Measurements from ENCODE around the gene SPRING1. TPM values are rescaled to one million over a fixed set of nuclear protein-coding genes. Genes with fewer than 3 reads are reported as not detected.

Gene SPRING1
- total and polyA plus RNA-seq, 9 donors: 5.0 to 19.7 (median 11.6) TPM

DNA sequence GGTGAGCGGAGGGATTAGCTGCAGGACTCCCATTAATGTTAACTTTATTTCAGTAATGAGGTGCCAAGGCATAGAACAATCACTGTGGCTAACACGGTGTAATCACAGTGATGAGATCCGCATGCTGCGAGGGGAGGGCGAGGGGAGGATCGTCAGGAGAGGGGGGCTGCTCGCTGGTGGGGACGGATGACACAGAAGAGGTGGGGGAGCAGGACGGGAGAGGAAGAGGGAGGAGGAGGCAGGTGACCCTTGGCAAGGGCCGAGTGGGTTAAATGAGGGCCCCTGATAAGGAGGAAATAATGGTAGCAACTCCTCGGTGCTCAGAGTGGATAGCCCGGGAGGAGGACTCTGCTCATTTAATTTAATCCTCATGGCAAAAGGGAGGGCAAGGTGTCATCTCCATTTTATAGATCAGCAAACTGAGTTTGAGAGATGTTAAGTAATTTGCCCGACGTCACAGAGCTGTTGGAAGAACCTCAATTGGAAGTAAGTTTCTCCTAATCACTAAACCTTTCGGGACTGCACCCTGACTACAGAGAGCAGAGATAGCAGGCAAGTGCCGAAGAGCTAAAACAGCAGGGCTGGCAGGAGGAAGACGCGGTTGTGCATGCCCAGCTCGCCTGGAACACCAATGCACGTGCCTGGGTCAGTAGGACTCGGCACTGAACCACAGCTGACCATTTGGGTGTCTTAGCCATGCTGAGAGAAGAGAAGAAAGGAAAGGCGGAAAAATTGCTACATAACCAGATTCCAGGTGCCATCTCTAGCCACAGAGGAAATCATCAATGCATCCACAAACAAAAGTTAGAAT is 43.0 kb downstream of the SPRING1 start:
- no peak overlapping the region for H3K27ac ChIP-seq
- H3K27me3 ChIP-seq: no peaks in the 10 kb centered on the region
- peaks cover 2% of the 10 kb centered on the region for H3K4me1 ChIP-seq (ENCODE audit: insufficient read depth)
- no peaks in the 10 kb centered on the region for H3K36me3 ChIP-seq
- DNase-seq: no peak
- TF ChIP-seq POLR2A (IDR thresholded peaks at IDR 0.05) (no peak), EP300 (IDR thresholded peaks at IDR 0.05) (no peak)
- TF ChIP-seq, protein P1, sequence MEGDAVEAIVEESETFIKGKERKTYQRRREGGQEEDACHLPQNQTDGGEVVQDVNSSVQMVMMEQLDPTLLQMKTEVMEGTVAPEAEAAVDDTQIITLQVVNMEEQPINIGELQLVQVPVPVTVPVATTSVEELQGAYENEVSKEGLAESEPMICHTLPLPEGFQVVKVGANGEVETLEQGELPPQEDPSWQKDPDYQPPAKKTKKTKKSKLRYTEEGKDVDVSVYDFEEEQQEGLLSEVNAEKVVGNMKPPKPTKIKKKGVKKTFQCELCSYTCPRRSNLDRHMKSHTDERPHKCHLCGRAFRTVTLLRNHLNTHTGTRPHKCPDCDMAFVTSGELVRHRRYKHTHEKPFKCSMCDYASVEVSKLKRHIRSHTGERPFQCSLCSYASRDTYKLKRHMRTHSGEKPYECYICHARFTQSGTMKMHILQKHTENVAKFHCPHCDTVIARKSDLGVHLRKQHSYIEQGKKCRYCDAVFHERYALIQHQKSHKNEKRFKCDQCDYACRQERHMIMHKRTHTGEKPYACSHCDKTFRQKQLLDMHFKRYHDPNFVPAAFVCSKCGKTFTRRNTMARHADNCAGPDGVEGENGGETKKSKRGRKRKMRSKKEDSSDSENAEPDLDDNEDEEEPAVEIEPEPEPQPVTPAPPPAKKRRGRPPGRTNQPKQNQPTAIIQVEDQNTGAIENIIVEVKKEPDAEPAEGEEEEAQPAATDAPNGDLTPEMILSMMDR (IDR thresholded peaks at IDR 0.05): no peak
- 69 to 86% (median 83%) methylated on average over 22 of the region's 22 CpGs for WGBS, 3 donors
- no peak overlapping the region for H3K4me3 ChIP-seq
- intact Hi-C loops (cut with DNase I): no loop called here
- no peaks in the 10 kb centered on the region for H3K9me3 ChIP-seq

DNA sequence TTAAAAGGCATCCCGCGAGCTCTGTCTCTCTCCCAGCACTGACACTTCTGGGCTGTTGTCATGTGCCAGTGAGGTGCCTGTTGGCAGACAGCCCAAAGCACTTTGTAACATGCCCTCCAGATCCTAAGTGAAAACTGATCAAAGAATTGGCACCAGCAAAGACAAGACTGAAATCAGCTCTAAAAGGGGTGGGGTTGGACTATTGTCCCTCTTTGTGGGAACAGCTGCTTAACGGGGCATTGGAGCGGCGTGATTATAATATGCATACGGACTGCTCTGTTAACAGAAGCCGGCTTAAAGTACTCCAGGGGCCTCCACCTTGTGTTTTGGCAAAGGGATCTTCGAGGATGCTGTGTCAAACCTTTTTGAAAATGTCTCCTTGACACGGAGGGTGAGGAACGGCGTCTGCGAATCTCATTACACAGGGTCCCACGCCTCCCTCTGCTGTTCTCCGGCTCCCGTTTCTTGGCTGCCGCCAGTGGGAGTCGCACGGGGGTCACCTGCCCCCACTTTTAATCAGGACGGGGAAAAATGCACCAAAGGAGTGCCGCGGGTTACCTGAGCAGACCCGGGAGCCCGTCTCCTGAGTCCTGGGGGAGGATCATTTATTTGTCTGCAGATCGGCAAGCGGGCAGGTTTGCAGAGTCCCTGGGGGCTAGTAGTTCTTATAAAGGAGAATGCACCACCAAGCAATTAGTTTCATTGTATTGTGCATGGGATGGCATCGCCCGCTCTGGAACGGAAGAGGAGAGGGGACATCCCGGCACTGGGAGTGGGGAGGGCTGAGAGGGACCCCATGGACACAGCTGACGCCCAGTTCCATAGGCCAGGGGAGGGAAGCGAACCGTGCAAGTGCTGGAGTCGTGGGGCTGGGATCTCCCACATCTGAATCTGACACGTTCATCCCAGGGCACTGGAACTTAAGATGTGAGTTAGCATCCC is 44.3 kb downstream of the SPRING1 start:
- H3K4me3 ChIP-seq: no peak overlapping the region
- no peaks in the 10 kb centered on the region for H3K36me3 ChIP-seq
- H3K4me1 ChIP-seq (ENCODE audit: insufficient read depth): peaks cover 2% of the 10 kb centered on the region
- intact Hi-C loops (cut with DNase I): no loop called here
- DNase-seq: no peak
- TF ChIP-seq POLR2A (IDR thresholded peaks at IDR 0.05) (no peak), EP300 (IDR thresholded peaks at IDR 0.05) (no peak)
- TF ChIP-seq, protein P1 (IDR thresholded peaks at IDR 0.05): no peak
- WGBS, 3 donors: 19 to 21% (median 19%) methylated on average over 34 of the region's 34 CpGs
- H3K9me3 ChIP-seq: no peaks in the 10 kb centered on the region
- H3K27me3 ChIP-seq: no peaks in the 10 kb centered on the region
- no peak overlapping the region for H3K27ac ChIP-seq

DNA sequence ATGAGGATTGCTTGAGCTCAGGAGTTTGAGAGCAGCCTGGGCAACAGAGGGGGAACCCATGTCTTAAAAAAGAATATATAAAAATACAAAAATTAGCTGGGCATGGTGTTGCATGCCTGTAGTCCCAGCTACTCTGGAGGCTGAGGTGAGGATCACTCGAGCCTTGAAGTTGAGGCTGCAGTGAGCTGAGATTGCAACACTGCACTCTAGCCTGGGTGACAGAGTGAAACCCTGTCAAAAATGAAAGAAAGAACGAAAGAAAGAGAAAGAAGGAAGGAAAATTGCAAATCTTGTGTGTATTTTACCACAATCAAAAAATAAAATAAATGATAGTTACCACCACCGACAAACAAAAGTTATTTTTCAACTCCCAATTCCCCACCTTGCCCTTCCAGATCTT is 45.3 kb downstream of the SPRING1 start:
- Histone ChIP-seq H3K4me3 (no peak overlapping the region), H3K27ac (no peak overlapping the region), H3K4me1 (ENCODE audit: insufficient read depth) (peaks cover 2% of the 10 kb centered on the region), H3K9me3 (no peaks in the 10 kb centered on the region), H3K36me3 (no peaks in the 10 kb centered on the region), H3K27me3 (no peaks in the 10 kb centered on the region)
- intact Hi-C loops (cut with DNase I): no loop called here
- 84 to 91% (median 85%) methylated on average over 3 of the region's 3 CpGs for WGBS, 3 donors
- no peak for DNase-seq
- no peak for TF ChIP-seq POLR2A (IDR thresholded peaks at IDR 0.05)
- TF ChIP-seq, protein P1 (IDR thresholded peaks at IDR 0.05): no peak
- no peak for TF ChIP-seq EP300 (IDR thresholded peaks at IDR 0.05)

DNA sequence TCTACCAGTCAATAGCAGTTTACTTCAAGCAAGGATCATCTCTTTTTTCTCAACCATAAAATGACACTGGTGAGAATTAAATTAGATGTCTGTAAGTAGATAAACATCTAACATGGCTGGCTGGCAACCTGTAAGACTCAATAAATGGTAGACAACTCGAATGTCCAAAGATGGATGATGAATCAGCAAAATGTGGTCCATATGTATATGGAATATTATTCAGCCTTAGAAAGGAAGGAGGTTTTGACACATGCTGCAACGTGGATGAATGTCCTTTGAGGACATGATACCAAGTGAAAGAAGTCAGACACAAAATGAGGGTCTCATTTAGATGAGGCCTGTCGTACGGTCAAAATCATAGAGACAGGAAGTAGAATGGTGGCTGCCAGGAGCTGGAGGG is 46.2 kb downstream of the SPRING1 start:
- H3K27me3 ChIP-seq: no peaks in the 10 kb centered on the region
- whole genome bisulfite sequencing, 3 donors: 85 to 90% (median 86%) methylated on average over 4 of the region's 4 CpGs

More for the DNA sequence above, 46.2 kb downstream of the SPRING1 start:
- Histone ChIP-seq H3K9me3 (no peaks in the 10 kb centered on the region), H3K4me1 (ENCODE audit: insufficient read depth) (no peaks in the 10 kb centered on the region), H3K27ac (no peak overlapping the region), H3K4me3 (no peak overlapping the region), H3K36me3 (no peaks in the 10 kb centered on the region)
- no peak for TF ChIP-seq POLR2A (IDR thresholded peaks at IDR 0.05)
- TF ChIP-seq, protein P1 (IDR thresholded peaks at IDR 0.05): no peak
- no peak for TF ChIP-seq EP300 (IDR thresholded peaks at IDR 0.05)
- intact Hi-C loops (cut with DNase I): no loop called here
- DNase-seq: no peak
